OCI-LY7 (cell line): Measurements from ENCODE around the gene CLCF1.

ENCODE experiments used
- EZH2phosphoT487 ChIP-seq: fragments of 200-600 bp; sonication (generic); IDR thresholded peaks from 2 replicates; pipeline ENCODE4 v1.6.1; 2018; ENCODE audit warnings: low read depth, borderline replicate concordance, mild to moderate bottlenecking, mixed run types, antibody characterized with exemption, low read length, moderate library complexity, mixed read lengths
- TF ChIP-seq, protein P1 (sequence below): fragments of 200-600 bp; sonication (generic); conservative IDR thresholded peaks from 2 replicates; pipeline ENCODE4 v1.5.1; 2014; ENCODE audit warnings: mild to moderate bottlenecking, antibody characterized with exemption, low read length, moderate library complexity, mixed read lengths

DNA sequence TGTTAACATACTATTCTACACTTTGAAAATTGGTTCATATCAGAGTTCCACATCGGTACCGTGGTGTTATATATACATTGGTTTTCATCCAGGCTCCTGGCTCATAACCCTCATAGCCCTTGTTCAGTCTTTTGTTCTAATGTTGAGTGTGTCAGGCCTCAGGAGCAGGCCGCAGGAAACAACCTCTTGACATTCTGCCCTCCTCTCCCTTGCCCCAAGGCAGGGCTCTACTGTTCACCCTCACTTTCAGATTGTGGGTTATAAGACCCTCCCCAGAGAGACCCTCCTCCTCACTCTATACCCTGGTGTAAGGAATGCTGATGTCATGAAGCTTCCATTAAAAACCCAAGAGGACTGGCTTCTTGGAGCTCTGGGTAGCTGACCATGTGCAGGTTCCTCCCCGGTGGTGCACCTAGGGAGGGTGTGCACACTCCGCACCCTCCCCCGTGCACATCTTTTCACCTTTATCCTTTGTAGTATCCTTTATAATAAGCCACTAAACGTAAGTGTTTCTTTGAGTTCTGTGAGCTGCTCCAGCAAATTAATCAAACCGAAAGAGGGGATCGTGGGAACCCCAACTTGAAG, 58.0 kb downstream of the CLCF1 start:
- TF ChIP-seq, protein P1, sequence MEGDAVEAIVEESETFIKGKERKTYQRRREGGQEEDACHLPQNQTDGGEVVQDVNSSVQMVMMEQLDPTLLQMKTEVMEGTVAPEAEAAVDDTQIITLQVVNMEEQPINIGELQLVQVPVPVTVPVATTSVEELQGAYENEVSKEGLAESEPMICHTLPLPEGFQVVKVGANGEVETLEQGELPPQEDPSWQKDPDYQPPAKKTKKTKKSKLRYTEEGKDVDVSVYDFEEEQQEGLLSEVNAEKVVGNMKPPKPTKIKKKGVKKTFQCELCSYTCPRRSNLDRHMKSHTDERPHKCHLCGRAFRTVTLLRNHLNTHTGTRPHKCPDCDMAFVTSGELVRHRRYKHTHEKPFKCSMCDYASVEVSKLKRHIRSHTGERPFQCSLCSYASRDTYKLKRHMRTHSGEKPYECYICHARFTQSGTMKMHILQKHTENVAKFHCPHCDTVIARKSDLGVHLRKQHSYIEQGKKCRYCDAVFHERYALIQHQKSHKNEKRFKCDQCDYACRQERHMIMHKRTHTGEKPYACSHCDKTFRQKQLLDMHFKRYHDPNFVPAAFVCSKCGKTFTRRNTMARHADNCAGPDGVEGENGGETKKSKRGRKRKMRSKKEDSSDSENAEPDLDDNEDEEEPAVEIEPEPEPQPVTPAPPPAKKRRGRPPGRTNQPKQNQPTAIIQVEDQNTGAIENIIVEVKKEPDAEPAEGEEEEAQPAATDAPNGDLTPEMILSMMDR, result no peak
- TF ChIP-seq EZH2phosphoT487, result no peak
